Mesothelial cell of epicardium (in vitro differentiated cells): ENCODE results near the gene ART4. TPM values are rescaled to one million over a fixed set of nuclear protein-coding genes. Genes with fewer than 3 reads are reported as not detected.

ENCODE experiments used
- DNase-seq, 2 experiments: peaks; one replicate each; pipeline ENCODE4 v3.0.0; 2021; ENCODE audit warnings: low spot score in 2 of 2; ENCODE audit not compliant: unreplicated experiment in 2 of 2
- H3K27ac Mint-ChIP-seq: 2 replicates; pipeline ENCODE4 v1.8.0; 2021; ENCODE audit warnings: mixed read lengths
- H3K27me3 Mint-ChIP-seq: 2 replicates; pipeline ENCODE4 v1.8.0; 2021; ENCODE audit warnings: low read depth, mixed read lengths
- H3K36me3 Mint-ChIP-seq: 2 replicates; pipeline ENCODE4 v1.8.0; 2021; ENCODE audit warnings: mixed read lengths
- H3K4me1 Mint-ChIP-seq: 2 replicates; pipeline ENCODE4 v1.8.0; 2021; ENCODE audit warnings: mixed read lengths
- H3K4me3 Mint-ChIP-seq: 2 replicates; pipeline ENCODE4 v1.8.0; 2021; ENCODE audit warnings: mild to moderate bottlenecking, moderate library complexity, mixed read lengths
- H3K9me3 Mint-ChIP-seq: 2 replicates; pipeline ENCODE4 v1.8.0; 2021; ENCODE audit warnings: mixed read lengths
- CTCF ChIP-seq: fragments of 200-600 bp; sonication (generic); IDR thresholded peaks from one replicate; pipeline ENCODE4 v1.5.0; 2021; ENCODE audit warnings: antibody characterized with exemption; ENCODE audit not compliant: unreplicated experiment
- total RNA-seq: library from RNA; stranded (reverse); gene quantifications from 3 replicates; pipeline ENCODE4 v1.2.1, GENCODE V29; 2021

Gene ART4
- total RNA-seq, 1 donor from 2014 or later, result 2.4 TPM

GRCh38 chr12:14852880-14853279 lies 9.6 kb upstream of the ART4 start:
- Mint-ChIP-seq H3K27me3 (no peaks in the 10 kb centered on the region), H3K4me3 (no peak overlapping the region), H3K9me3 (peaks cover 18% of the 10 kb centered on the region), H3K27ac (peak overlapping the region; percentile 95), H3K4me1 (peaks cover 58% of the 10 kb centered on the region), H3K36me3 (peaks cover 12% of the 10 kb centered on the region)
- TF ChIP-seq CTCF, result no peak
- no peak for DNase-seq

- H3K9me3 Mint-ChIP-seq, result peaks cover 2% of the 10 kb centered on the region
- no peak for DNase-seq
- no peaks in the 10 kb centered on the region for H3K27me3 Mint-ChIP-seq
- H3K27ac Mint-ChIP-seq, result peak overlapping the region; percentile 93
- H3K4me1 Mint-ChIP-seq, result peaks cover 75% of the 10 kb centered on the region
- TF ChIP-seq CTCF, result no peak
- H3K36me3 Mint-ChIP-seq, result no peaks in the 10 kb centered on the region
- H3K4me3 Mint-ChIP-seq, result no peak overlapping the region
Observed at GRCh38 chr12:14850929-14851663, 7.8 kb upstream of the ART4 start.

- H3K36me3 Mint-ChIP-seq, result no peaks in the 10 kb centered on the region
- no peaks in the 10 kb centered on the region for H3K27me3 Mint-ChIP-seq
- peaks cover 73% of the 10 kb centered on the region for H3K4me1 Mint-ChIP-seq
- peak overlapping the region; percentile 93 for H3K27ac Mint-ChIP-seq
- DNase-seq, result no peak
- no peak overlapping the region for H3K4me3 Mint-ChIP-seq
- TF ChIP-seq CTCF, result no peak
- no peaks in the 10 kb centered on the region for H3K9me3 Mint-ChIP-seq
Observed at GRCh38 chr12:14849661-14850060, 6.3 kb upstream of the ART4 start.

- no peaks in the 10 kb centered on the region for H3K9me3 Mint-ChIP-seq
- H3K36me3 Mint-ChIP-seq, result no peaks in the 10 kb centered on the region
- no peak for TF ChIP-seq CTCF
- H3K4me1 Mint-ChIP-seq, result peaks cover 73% of the 10 kb centered on the region
- H3K27ac Mint-ChIP-seq, result peak overlapping the region; percentile 85
- DNase-seq, result no peak
- H3K27me3 Mint-ChIP-seq, result no peaks in the 10 kb centered on the region
- H3K4me3 Mint-ChIP-seq, result no peak overlapping the region
Observed at GRCh38 chr12:14846876-14847580, 3.7 kb upstream of the ART4 start.

- H3K36me3 Mint-ChIP-seq, result no peaks in the 10 kb centered on the region
- H3K27me3 Mint-ChIP-seq, result no peaks in the 10 kb centered on the region
- H3K9me3 Mint-ChIP-seq, result no peaks in the 10 kb centered on the region
- no peak overlapping the region for H3K4me3 Mint-ChIP-seq
- TF ChIP-seq CTCF, result no peak
- peak overlapping the region; percentile 81 for H3K27ac Mint-ChIP-seq
- peaks cover 77% of the 10 kb centered on the region for H3K4me1 Mint-ChIP-seq
- no peak for DNase-seq
Observed at GRCh38 chr12:14846042-14846587, 2.8 kb upstream of the ART4 start.
